ENCODE results near the gene RFTN1.

DNA sequence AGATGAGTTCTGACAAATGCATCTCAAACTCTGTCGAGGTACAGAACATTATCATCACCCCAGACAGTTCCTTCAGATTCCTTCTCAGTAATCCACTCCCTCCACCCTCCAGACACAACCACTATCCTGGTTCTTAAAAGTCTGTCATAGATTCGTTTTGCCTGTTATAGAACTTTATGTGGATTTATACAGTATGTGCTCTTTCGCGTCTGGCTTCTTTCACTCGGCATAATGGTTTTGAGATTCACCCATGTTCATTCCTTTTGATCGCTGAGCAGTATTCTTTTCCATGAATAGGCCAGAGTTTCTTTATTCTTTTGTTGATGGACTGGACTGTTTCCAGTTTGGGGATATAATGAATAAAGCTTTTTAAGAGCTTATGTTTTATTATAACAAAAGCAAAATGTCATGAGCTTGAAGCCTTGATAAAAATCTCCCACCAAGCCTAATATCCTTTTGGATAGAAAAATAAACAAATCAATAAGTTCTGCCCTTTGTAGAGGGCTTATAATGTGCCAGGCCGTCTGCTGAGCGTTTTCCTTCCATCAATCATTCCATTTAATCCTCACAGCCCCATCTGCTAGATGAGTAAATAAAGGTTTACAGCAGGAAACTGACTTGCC lies 21.3 kb upstream of the RFTN1 start:
- TF ChIP-seq POLR2A (IDR thresholded peaks at IDR 0.05; ENCODE audit: low read depth, low read length) = no peak
- TF ChIP-seq TAF1 (IDR thresholded peaks at IDR 0.05; ENCODE audit: low read depth, low read length) = no peak
- no peak for TF ChIP-seq POLR2AphosphoS5 (IDR thresholded peaks at IDR 0.05; ENCODE audit: low read depth, low read length)
- no peak for TF ChIP-seq SPI1 (IDR thresholded peaks at IDR 0.05; ENCODE audit: low read depth, low read length)
